Measurements from ENCODE around the gene MYL3.
"Not testable (repeated sequence)": the region's sequence is repeated elsewhere in the genome, so short reads cannot be mapped to it uniquely, and the experiment has no call there.

Gene MYL3

GRCh38 chr3:46863261-46863782 lies at the start of gene MYL3:
Gene MYL3, minus strand, starts transcription at chr3:46863444. Its CDS starts 54 bp downstream, at chr3:46863390.
- DNase-seq (ENCODE audit: insufficient read length, low spot score) (no peak), FAIRE-seq (no peak)

DNA sequence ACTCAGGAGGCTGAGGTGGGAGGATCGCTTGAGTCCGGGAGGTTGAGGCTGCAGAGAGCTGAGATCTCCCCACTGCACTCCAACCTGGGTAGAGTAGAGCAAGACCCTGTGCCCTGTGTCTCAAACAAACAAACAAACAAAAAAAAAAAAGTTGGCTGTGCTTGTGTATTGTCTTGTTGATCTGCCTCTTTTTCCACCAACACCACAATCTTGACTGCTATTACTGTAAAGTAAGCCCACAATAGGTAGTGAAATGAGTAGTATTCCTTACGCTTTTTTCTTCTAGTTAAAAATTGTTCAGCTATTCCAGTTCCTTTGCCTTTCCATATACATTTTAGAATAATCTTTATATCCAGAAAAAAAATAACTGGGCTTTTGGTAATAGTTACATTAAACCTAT lies 49.7 kb upstream of the MYL3 start:
- no peak for DNase-seq (ENCODE audit: insufficient read length, low spot score)
- FAIRE-seq: no peak

DNA sequence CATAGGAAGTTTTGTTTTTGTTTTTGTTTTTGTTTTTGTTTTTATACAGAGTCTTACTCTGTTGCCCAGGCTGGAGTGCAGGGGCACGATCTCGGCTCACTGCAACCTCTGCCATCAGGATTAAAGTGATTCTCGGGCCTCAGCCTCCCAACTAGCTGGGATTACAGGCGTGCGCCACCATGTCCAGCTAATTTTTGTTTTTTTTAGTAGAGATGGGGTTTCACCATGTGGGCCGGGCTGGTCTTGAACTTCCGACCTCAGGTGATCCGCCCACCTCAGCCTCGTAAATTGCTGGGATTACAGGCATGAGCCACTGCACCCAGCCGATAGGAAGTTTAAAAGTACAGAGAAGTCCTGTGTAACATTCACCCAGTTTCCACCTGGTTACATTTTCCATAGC lies 47.7 kb upstream of the MYL3 start:
- not testable (repeated sequence) for FAIRE-seq; DNase-seq (ENCODE audit: insufficient read length, low spot score)

GRCh38 chr3:46910166-46910760 lies 47.0 kb upstream of the MYL3 start:
- DNase-seq (ENCODE audit: insufficient read length, low spot score) (no peak), FAIRE-seq (no peak)

- DNase-seq (ENCODE audit: insufficient read length, low spot score) (peak; percentile 89), FAIRE-seq (no peak)
These were observed 46.4 kb upstream of the MYL3 start for GRCh38 chr3:46909535-46910161.

DNA sequence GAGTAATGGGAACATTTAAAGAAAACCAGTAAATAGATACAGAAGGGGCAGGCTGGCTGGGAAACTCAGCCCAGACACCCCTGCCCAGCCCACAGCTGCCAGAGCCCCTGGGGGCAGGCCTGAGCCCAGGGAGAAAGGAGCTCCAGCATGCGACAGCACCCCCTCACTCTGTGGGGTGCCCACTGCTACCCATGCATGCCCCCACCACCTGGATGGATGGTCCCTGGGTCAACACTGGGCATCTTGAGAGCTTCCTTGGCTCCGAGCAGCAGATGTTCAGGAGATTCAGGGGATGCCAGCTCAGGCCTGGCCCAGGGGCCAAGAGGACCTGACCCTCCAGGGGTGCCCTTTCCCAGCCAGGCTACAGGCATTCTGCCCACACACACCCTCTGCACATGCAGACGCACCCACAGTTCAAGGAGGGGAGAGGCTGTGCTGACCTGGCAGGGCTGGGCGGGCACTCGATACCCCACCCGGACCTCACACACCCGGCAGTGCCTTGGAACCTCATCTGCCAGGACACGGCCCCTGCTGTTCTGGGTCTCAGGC lies 45.8 kb upstream of the MYL3 start:
- FAIRE-seq (no peak), DNase-seq (ENCODE audit: insufficient read length, low spot score) (no peak)

DNA sequence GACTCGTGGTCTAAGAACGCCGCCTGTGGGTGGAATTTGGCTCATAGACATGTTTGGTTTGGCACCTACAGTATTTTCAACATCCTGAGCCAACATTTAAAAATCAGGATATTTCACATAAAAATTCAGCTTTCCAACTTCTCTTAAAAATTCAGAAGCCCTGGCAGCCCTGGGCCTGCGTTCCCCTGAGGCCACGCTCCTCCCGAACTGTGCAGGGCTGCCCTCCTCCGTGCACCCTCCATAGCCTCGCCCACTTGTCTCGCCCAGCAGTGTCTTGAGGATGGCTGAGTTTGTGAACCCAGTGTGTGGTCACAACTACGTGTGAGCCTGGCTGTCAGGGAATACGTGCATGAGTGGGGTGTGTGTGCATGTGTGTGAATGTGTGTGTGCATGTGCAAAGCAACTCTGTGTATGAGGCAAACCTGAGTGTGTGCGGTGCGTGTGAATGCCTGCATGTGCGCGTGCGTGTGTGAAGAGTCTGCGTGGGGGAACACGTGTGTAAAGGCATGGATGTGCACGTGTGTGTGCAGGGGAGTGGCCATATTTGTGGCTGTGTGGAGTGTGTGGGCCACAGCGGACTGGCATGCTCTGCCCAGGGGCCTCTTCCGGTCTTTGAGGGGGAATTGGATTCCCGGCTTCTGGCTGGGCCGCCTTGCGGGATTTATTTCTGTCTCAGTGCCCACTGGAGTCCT lies 45.2 kb upstream of the MYL3 start:
- no peak for DNase-seq (ENCODE audit: insufficient read length, low spot score)
- FAIRE-seq: no peak

DNA sequence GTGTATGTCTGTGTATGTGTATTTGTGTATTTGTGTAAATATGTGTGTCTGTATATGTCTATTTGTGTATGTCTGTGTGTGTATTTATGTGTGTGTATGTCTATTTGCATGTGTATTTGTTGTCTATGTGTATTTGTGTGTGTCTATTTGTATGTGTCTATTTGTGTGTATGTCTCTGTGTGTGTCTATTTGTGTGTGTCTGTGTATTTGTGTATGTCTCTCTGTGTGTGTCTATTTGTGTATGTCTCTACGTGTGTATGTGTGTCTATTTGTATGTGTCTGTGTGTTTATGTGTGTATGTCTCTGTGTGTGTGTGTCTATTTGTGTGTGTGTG lies 44.7 kb upstream of the MYL3 start:
- no peak for FAIRE-seq
- DNase-seq (ENCODE audit: insufficient read length, low spot score): no peak

GRCh38 chr3:46907271-46907670 lies 44.0 kb upstream of the MYL3 start:
- FAIRE-seq: no peak
- DNase-seq (ENCODE audit: insufficient read length, low spot score): no peak

DNA sequence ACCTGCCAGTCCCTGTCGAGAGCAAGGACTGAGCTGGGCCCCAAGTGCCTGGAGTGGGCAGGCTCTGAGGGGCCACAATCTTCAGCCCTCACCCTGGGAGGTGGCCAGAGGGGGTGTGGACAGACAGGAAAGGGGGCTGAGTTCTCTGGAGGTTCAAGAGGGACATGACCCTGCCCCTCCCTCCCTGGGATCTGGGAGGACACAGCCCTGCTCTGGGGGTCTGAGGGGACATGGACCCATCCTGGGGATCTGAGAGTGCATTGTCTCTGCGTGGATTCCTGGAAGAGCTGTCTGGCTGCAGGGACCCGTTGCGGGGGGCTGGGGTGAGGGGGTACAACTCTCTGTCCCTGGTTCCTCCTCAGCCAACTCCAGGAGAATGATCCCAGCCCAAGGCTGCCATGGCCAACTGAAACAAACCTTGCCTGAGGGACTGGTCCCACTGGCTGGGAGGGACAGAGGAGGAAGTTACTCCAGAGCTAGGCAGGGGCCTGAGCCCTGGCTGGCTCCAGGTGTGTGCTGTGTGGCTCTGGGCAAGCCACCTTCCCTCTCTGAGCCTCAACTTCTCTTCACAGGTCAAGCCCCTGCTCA lies 43.3 kb upstream of the MYL3 start:
- FAIRE-seq (no peak), DNase-seq (ENCODE audit: insufficient read length, low spot score) (no peak)

DNA sequence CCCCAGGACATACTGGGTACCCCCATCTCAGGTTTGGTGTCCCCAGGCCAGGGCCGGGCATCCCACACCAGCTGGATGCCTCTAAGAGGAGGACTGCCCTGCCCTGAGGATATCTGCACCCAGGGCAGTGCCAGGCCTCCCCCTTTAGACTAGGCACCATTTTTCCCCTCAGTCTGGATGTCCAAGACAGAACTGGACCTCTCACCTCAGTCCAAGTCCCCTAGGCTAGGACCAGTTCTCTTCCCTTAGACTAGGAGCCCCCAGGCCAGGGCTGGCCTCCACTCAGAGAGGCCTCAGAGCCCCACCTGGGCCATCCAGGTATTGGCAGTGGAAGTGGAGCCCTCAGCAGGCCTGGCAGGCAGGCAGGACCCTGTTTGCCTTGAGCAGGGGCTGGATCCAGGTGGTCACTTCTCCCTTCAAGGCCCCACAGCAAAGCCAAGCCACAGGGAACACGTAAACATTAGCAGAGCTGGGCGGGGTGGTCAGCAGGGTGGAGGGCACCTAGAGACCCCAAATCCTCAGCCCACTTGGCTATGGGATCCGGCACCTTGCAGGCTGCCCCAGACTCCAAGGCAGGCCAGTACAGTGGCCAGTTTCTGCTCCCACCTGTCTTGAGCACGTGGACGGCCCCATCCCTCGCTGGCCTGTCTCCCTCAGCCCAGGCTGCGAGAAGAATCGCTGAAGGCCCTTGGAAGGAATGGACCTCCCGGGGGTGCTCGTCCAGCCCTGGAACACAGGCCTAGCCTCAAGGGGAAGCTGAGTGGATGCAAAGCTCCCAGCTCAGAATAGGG lies 42.6 kb upstream of the MYL3 start:
- no peak for FAIRE-seq
- no peak for DNase-seq (ENCODE audit: insufficient read length, low spot score)

GRCh38 chr3:46905213-46905560 lies 41.9 kb upstream of the MYL3 start:
- FAIRE-seq (no peak), DNase-seq (ENCODE audit: insufficient read length, low spot score) (no peak)

DNA sequence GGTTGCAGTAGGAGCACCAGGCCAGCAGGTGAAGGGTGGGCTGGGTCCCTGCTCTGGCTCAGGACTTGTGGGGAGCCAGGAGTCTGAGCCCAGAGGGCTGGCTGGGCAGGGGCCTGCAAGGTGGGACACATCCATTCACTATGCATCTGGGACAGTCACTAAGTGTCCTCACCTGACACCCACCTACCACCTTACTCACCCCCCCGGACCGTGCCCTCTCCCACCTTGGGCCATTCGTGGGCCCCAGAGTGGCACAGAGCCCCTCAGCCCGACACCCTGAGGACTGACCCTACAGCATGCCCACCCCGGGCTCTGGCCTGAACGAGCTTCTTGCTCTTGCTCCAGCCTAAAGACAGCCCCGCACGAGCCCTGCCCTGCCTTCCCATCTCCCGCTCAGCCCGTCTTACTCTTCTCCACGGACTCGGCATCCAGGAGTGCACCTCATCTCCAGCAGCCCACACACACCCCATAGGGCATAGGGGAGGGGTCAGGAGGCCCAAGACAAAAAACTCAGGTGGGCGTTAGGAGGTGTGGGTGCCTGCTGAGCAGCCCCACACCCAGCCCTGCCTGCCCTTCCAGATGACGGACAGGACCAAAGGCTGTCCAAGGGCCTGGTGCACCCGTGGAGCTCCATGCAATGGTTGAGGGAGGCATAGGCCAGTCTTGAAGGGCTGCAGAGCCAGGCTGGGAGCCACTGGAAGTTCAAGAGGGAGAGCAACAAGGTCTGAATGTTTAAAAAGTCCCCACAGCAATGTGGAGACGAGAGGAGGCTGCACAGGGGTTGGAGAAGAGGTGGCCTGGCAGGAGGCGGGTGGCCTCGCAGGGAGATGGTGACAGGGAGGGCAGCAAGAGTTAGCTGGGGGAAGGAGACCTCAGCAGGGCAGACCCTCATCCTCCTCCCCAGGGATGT lies 41.3 kb upstream of the MYL3 start:
- DNase-seq (ENCODE audit: insufficient read length, low spot score) (no peak), FAIRE-seq (no peak)

DNA sequence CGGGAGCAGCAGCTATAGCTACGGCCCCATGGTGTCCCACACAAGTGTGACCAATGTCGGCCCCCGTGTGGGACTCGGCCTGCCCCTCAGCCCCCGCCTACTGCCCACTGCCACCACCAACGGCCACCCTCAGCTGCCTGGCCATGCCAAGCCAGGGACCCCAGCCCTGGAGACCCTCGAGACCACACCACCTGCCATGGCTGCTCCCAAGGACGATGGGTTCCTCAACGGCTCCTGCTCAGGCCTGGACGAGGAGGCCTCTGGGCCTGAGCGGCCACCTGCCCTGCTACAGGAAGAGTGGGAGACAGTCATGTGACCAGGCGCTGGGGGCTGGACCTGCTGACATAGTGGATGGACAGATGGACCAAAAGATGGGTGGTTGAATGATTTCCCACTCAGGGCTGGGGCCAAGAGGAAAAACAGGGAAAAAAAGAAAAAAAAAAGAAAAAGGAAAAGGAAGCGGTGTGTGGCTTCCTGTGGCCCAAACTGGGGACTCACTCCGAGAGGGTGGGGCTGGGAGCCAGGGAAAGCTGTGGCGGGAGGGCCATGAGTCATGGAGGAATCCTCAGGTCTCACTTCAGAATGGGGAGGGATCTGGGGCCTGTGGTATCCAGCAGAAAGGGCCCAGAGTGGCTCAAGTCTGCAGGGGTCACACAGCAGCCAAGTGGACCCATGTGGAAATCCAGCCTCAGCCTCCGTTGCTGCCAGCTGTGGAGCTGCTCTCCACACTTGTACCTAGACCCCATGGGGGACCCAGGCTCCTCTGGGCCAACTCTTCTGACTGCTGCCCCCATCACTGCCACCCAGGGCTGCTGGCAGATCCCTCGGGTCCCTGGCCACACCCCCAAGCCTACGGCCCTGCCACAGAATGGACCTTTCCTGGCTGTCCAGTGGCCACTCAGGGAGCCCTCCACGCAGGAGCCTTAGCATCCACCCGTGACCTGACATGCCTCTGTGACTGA lies 40.4 kb upstream of the MYL3 start:
- FAIRE-seq (no peak), DNase-seq (ENCODE audit: insufficient read length, low spot score) (peak; percentile 41)

DNA sequence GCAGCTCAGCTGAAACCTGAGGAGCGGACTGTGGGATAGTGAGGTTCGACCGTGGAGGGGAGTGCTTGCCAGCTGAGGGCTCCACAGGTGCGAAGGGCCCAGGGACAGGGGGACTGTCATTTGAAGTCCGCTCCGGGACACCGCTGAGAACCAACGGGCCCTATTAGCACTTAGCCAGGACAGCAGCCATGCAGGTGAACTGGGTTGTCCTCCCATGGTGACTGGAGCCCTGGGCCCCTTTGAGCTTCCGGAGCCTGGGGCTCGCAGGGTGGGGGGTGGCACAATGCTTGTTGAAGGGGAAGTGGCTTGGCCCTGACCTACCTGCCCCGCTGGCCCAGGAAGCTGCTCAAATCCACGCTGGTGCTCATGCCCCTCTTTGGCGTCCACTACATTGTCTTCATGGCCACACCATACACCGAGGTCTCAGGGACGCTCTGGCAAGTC lies 39.0 kb upstream of the MYL3 start:
- DNase-seq (ENCODE audit: insufficient read length, low spot score) (no peak), FAIRE-seq (no peak)

DNA sequence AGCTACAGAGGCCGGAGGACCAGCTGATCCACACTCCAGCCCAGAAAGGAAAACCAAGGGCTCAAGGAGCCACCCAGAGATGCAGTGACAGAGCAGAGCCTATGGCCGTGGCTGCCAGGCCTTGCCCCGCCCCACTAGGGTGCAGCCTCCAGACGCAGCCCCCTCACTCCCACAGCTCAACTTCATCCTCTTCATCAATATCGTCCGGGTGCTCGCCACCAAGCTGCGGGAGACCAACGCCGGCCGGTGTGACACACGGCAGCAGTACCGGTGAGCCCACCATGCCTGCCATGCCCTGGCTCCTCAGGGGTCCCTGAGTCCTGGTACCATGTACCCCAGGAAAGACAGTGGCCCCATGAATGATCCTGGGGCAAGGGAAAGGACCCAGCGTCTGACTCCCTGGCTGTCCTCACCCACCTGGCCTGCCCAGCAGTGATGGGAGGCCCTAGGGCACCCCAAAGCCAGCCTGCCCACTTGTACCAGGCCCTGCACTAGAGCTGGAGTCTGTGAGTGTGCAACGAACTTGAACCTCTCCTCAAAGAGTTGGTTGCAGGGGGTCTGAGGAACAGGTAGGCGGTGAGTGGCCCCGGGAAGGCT lies 38.4 kb upstream of the MYL3 start:
- no peak for FAIRE-seq

GRCh38 chr3:46901061-46901460 lies 37.8 kb upstream of the MYL3 start:
- no peak for FAIRE-seq
- no peak for DNase-seq (ENCODE audit: insufficient read length, low spot score)

More for the DNA sequence above, 38.4 kb upstream of the MYL3 start:
- no peak for DNase-seq (ENCODE audit: insufficient read length, low spot score)

DNA sequence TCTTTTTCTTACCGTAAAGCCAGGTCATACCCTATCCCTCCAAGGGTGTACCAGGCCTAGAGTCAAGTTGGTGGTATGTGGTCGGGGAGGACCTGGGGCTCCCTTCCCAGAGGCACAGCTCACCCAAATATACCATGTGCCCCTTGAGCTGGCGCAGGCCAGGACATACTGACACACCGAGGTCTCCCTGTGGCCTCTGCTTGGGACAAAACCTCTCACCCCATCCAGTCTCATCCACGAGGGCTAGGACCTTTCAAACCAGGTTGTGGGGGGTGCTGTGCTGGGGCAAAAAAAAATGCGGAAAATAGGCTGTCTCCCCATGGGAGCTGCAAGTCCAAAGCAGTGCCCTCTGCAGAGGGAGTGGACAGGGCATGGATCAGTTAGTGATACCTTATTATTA lies 37.1 kb upstream of the MYL3 start:
- no peak for DNase-seq (ENCODE audit: insufficient read length, low spot score)
- FAIRE-seq: no peak

All from HTR-8/SVneo (cell line).